RWPE2 (cell line): Measurements from ENCODE around the gene ADGRG6.

ENCODE experiments used
- ATAC-seq: fragments of 200-7000 bp; cut with Tn5 transposase; 3 replicates; pipeline ENCODE4 v1.9.1; 2021; ENCODE audit warnings: low read depth
- DNase-seq: peaks from one replicate; pipeline ENCODE4 v3.0.0-alpha.2; 2020; ENCODE audit warnings: low spot score
- H3K27ac ChIP-seq: fragments of 450-650 bp; 2 replicates; pipeline ENCODE4 v1.5.1; 2017; ENCODE audit warnings: mild to moderate bottlenecking; ENCODE audit not compliant: poor library complexity, severe bottlenecking
- H3K27me3 ChIP-seq: fragments of 250-450 bp; sonication (Bioruptor Pico); 2 replicates; pipeline ENCODE4 v1.5.1; 2021; ENCODE audit warnings: mild to moderate bottlenecking, moderate library complexity; ENCODE audit not compliant: insufficient read depth, poor library complexity, severe bottlenecking
- H3K36me3 ChIP-seq: fragments of 250-450 bp; sonication (Bioruptor Pico); 2 replicates; pipeline ENCODE4 v1.5.1; 2020; ENCODE audit warnings: low read depth, mild to moderate bottlenecking, moderate library complexity
- H3K4me1 ChIP-seq: fragments of 250-450 bp; sonication (Bioruptor Pico); 2 replicates; pipeline ENCODE4 v1.5.1; 2021; ENCODE audit warnings: mild to moderate bottlenecking, moderate library complexity; ENCODE audit not compliant: insufficient read depth, poor library complexity, severe bottlenecking
- H3K4me3 ChIP-seq: fragments of 250-450 bp; sonication (Bioruptor Pico); 2 replicates; pipeline ENCODE4 v1.5.1; 2021; ENCODE audit warnings: mild to moderate bottlenecking, moderate library complexity; ENCODE audit not compliant: severe bottlenecking
- H3K9me3 ChIP-seq: fragments of 250-450 bp; sonication (Bioruptor Pico); 2 replicates; pipeline ENCODE4 v1.5.1; 2021; ENCODE audit warnings: mild to moderate bottlenecking, moderate library complexity; ENCODE audit not compliant: severe bottlenecking
- TF ChIP-seq, protein P1 (sequence below): fragments of 450-650 bp; IDR thresholded peaks from one replicate; pipeline ENCODE4 v1.5.1; 2017; ENCODE audit warnings: mild to moderate bottlenecking, moderate library complexity; ENCODE audit not compliant: poor library complexity, severe bottlenecking

Gene ADGRG6

GRCh38 chr6:142411145-142411544 is 109.3 kb downstream of the ADGRG6 start:
- TF ChIP-seq, protein P1, sequence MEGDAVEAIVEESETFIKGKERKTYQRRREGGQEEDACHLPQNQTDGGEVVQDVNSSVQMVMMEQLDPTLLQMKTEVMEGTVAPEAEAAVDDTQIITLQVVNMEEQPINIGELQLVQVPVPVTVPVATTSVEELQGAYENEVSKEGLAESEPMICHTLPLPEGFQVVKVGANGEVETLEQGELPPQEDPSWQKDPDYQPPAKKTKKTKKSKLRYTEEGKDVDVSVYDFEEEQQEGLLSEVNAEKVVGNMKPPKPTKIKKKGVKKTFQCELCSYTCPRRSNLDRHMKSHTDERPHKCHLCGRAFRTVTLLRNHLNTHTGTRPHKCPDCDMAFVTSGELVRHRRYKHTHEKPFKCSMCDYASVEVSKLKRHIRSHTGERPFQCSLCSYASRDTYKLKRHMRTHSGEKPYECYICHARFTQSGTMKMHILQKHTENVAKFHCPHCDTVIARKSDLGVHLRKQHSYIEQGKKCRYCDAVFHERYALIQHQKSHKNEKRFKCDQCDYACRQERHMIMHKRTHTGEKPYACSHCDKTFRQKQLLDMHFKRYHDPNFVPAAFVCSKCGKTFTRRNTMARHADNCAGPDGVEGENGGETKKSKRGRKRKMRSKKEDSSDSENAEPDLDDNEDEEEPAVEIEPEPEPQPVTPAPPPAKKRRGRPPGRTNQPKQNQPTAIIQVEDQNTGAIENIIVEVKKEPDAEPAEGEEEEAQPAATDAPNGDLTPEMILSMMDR = no peak
- H3K4me1 ChIP-seq = peaks cover 20% of the 10 kb centered on the region
- no peak overlapping the region for H3K4me3 ChIP-seq
- no peaks in the 10 kb centered on the region for H3K27me3 ChIP-seq
- DNase-seq (no peak), ATAC-seq (no peak)
- peak overlapping the region; percentile 88 for H3K27ac ChIP-seq
- H3K9me3 ChIP-seq = no peaks in the 10 kb centered on the region
- peaks cover 65% of the 10 kb centered on the region for H3K36me3 ChIP-seq

GRCh38 chr6:142412241-142412640 is 110.4 kb downstream of the ADGRG6 start:
- Histone ChIP-seq H3K36me3 (peaks cover 71% of the 10 kb centered on the region), H3K9me3 (no peaks in the 10 kb centered on the region), H3K4me3 (no peak overlapping the region), H3K4me1 (peaks cover 20% of the 10 kb centered on the region), H3K27ac (peak overlapping the region; percentile 88), H3K27me3 (no peaks in the 10 kb centered on the region)
- no peak for ATAC-seq
- TF ChIP-seq, protein P1 = no peak
- DNase-seq = no peak

DNA sequence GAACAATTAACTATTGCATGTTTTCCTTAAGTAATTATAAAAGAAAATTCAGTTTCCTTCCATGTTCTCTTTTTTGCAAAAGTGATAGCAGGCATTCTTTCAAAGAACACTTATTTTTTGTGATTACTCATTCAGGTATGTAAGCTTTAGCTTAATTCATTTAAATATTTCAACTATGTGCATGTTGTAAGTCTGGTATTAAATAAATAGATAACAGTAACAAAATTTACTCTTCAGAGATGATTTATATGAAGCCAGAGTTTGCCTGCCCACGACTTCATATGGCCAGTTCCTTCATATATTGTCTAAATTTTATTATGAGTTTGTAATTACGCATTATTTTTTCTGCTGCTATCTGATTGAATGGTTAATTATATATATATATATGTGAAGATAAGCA is 110.9 kb downstream of the ADGRG6 start:
- DNase-seq = no peak
- TF ChIP-seq, protein P1 = no peak
- Histone ChIP-seq H3K27ac (peak overlapping the region; percentile 88), H3K27me3 (no peaks in the 10 kb centered on the region), H3K36me3 (peaks cover 74% of the 10 kb centered on the region), H3K9me3 (no peaks in the 10 kb centered on the region), H3K4me1 (peaks cover 20% of the 10 kb centered on the region), H3K4me3 (no peak overlapping the region)
- 0 out of 3 replicates have a peak, but pooled peaks have one; percentile 9 for ATAC-seq

DNA sequence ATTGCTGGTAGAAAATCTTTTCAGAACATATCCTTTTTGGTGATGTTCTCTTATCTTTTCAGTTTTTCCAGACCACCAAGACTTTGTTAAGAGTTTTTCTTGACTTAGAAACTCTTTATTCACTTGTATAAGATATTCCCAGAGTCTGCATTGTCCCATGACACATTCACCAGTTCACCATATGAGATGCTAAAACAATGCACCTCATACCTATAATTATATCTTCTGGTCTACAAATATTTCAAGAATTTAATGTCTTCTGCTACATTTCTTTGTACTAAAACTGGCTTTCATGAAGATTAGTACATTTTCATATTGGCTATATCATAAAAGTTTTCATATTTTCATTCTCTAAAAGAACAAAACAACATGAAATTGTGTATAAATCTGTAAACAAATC is 111.3 kb downstream of the ADGRG6 start:
- H3K27ac ChIP-seq = peak overlapping the region; percentile 88
- no peak for DNase-seq

More for the DNA sequence above, 111.3 kb downstream of the ADGRG6 start:
- Histone ChIP-seq H3K9me3 (no peaks in the 10 kb centered on the region), H3K27me3 (no peaks in the 10 kb centered on the region), H3K4me1 (peaks cover 20% of the 10 kb centered on the region), H3K36me3 (peaks cover 74% of the 10 kb centered on the region), H3K4me3 (no peak overlapping the region)
- TF ChIP-seq, protein P1 = no peak
- ATAC-seq = peak; percentile 78
